WTC11 (cell line): ENCODE data around the gene PTPRG. TPM values are rescaled to one million over a fixed set of nuclear protein-coding genes. Genes with fewer than 3 reads are reported as not detected.
"Not testable (repeated sequence)": the region's sequence is repeated elsewhere in the genome, so short reads cannot be mapped to it uniquely, and the experiment has no call there.

Experiments
- ATAC-seq: fragments of 200-7000 bp; cut with Tn5 transposase; 2 replicates; pipeline ENCODE4 v1.10.0; 2021; ENCODE audit warnings: mild to moderate bottlenecking, moderate library complexity
- CTCF ChIA-PET: fragments of 300-600 bp; sonication (Branson Sonifier 250); formaldehyde crosslinking; loops from one replicate; lab custom pipeline; 2021; ENCODE audit warnings: antibody characterized with exemption; lab: Charles Lee
- POLR2A ChIA-PET: fragments of 350-600 bp; sonication (Branson Sonifier 250); formaldehyde crosslinking; loops from one replicate; lab custom pipeline; 2021; ENCODE audit warnings: antibody characterized with exemption; lab: Charles Lee
- DNase-seq: peaks from one replicate; pipeline ENCODE4 v3.0.0; 2021; ENCODE audit warnings: low spot score
- H3K27ac Mint-ChIP-seq: 2 replicates; pipeline ENCODE4 v1.8.0; 2021; ENCODE audit warnings: mixed read lengths
- H3K27me3 Mint-ChIP-seq: 2 replicates; pipeline ENCODE4 v1.8.0; 2021; ENCODE audit warnings: low read depth, mild to moderate bottlenecking, moderate library complexity, mixed read lengths
- H3K36me3 Mint-ChIP-seq: 2 replicates; pipeline ENCODE4 v1.8.0; 2021; ENCODE audit warnings: mixed read lengths
- H3K4me1 Mint-ChIP-seq: 2 replicates; pipeline ENCODE4 v1.8.0; 2022; ENCODE audit warnings: mixed read lengths
- H3K4me3 Mint-ChIP-seq: 2 replicates; pipeline ENCODE4 v1.8.0; 2021; ENCODE audit warnings: mild to moderate bottlenecking, moderate library complexity, mixed read lengths
- H3K9me3 Mint-ChIP-seq: 2 replicates; pipeline ENCODE4 v1.8.0; 2021; ENCODE audit warnings: mixed read lengths
- CREB1 ChIP-seq: sonication (generic); formaldehyde crosslinking; IDR thresholded peaks from 2 replicates; pipeline ENCODE4 v1.8.0; 2023; ENCODE audit warnings: mild to moderate bottlenecking, missing genetic modification reagents
- GTF2I ChIP-seq: fragments of 250-450 bp; sonication (Bioruptor Pico); conservative IDR thresholded peaks from 2 replicates; pipeline ENCODE4 v1.4.0; 2021; ENCODE audit warnings: mild to moderate bottlenecking
- IRF2 ChIP-seq: sonication (generic); formaldehyde crosslinking; IDR thresholded peaks from 2 replicates; pipeline ENCODE4 v1.8.0; 2022; ENCODE audit warnings: low read depth, missing genetic modification reagents, borderline replicate concordance
- JUN ChIP-seq: sonication (generic); formaldehyde crosslinking; IDR thresholded peaks from 2 replicates; pipeline ENCODE4 v1.8.0; 2023; ENCODE audit warnings: mild to moderate bottlenecking, missing genetic modification reagents
- PRRX2 ChIP-seq: fragments of 250-450 bp; sonication (Bioruptor Pico); IDR thresholded peaks from 2 replicates; pipeline ENCODE4 v1.8.0; 2021; ENCODE audit warnings: mild to moderate bottlenecking
- RORB ChIP-seq: fragments of 250-450 bp; sonication (Bioruptor Pico); IDR thresholded peaks from 2 replicates; pipeline ENCODE4 v1.9.0; 2021; ENCODE audit warnings: mild to moderate bottlenecking
- SMAD3 ChIP-seq: sonication (generic); formaldehyde crosslinking; IDR thresholded peaks from 2 replicates; pipeline ENCODE4 v1.8.0; 2022; ENCODE audit warnings: missing genetic modification reagents, mild to moderate bottlenecking, borderline replicate concordance
- SMAD4 ChIP-seq: sonication (generic); formaldehyde crosslinking; IDR thresholded peaks from 2 replicates; pipeline ENCODE4 v1.8.0; 2022; ENCODE audit warnings: mild to moderate bottlenecking, missing genetic modification reagents
- SP1 ChIP-seq: sonication (generic); formaldehyde crosslinking; conservative IDR thresholded peaks from 2 replicates; pipeline ENCODE4 v1.8.1; 2022; ENCODE audit warnings: missing genetic modification reagents
- TP53 ChIP-seq: sonication (generic); formaldehyde crosslinking; IDR thresholded peaks from 2 replicates; pipeline ENCODE4 v1.8.1; 2023; ENCODE audit warnings: mild to moderate bottlenecking, missing genetic modification reagents
- ZNF219 ChIP-seq: sonication (generic); formaldehyde crosslinking; IDR thresholded peaks from 2 replicates; pipeline ENCODE4 v1.8.0; 2023; ENCODE audit warnings: missing genetic modification reagents, mild to moderate bottlenecking, borderline replicate concordance
- ZNF232 ChIP-seq: sonication (generic); formaldehyde crosslinking; IDR thresholded peaks from 2 replicates; pipeline ENCODE4 v1.8.0; 2022; ENCODE audit warnings: mild to moderate bottlenecking, missing genetic modification reagents
- ZNF671 ChIP-seq: fragments of 250-450 bp; sonication (Bioruptor Pico); IDR thresholded peaks from 2 replicates; pipeline ENCODE4 v1.8.0; 2021; ENCODE audit warnings: mild to moderate bottlenecking
- total RNA-seq: library from RNA; stranded (reverse); gene quantifications from 3 replicates; pipeline ENCODE4 v1.2.3, GENCODE V29; 2021
- TF ChIP-seq, protein P1 (sequence below): sonication (generic); formaldehyde crosslinking; IDR thresholded peaks from 2 replicates; pipeline ENCODE4 v1.8.1; 2023; ENCODE audit warnings: mild to moderate bottlenecking, moderate library complexity, missing genetic modification reagents
- TF ChIP-seq, protein P2 (sequence below): sonication (generic); formaldehyde crosslinking; IDR thresholded peaks from 2 replicates; pipeline ENCODE4 v1.8.0; 2022; ENCODE audit warnings: missing genetic modification reagents
- TF ChIP-seq, protein P3 (sequence below): fragments of 250-450 bp; sonication (Bioruptor Pico); IDR thresholded peaks from 2 replicates; pipeline ENCODE4 v2.1.2; 2022; ENCODE audit warnings: mild to moderate bottlenecking, moderate library complexity
- TF ChIP-seq, protein P4 (sequence below): sonication (generic); formaldehyde crosslinking; IDR thresholded peaks from 2 replicates; pipeline ENCODE4 v1.8.1; 2023; ENCODE audit warnings: mild to moderate bottlenecking, missing genetic modification reagents, moderate library complexity
- TF ChIP-seq, protein P5 (sequence below): sonication (generic); formaldehyde crosslinking; IDR thresholded peaks from 2 replicates; pipeline ENCODE4 v1.8.1; 2023; ENCODE audit warnings: mild to moderate bottlenecking, missing genetic modification reagents
- TF ChIP-seq, protein P6 (sequence below): sonication (generic); formaldehyde crosslinking; conservative IDR thresholded peaks from 2 replicates; pipeline ENCODE4 v1.8.1; 2022; ENCODE audit warnings: mild to moderate bottlenecking, missing genetic modification reagents
- TF ChIP-seq, protein P7 (sequence below): fragments of 200-600 bp; IDR thresholded peaks from 2 replicates; pipeline ENCODE4 v1.8.0; 2022; ENCODE audit warnings: antibody characterized with exemption

The PTPRG gene
- total RNA-seq, 1 experiment from 2014 or later = 106 TPM

DNA sequence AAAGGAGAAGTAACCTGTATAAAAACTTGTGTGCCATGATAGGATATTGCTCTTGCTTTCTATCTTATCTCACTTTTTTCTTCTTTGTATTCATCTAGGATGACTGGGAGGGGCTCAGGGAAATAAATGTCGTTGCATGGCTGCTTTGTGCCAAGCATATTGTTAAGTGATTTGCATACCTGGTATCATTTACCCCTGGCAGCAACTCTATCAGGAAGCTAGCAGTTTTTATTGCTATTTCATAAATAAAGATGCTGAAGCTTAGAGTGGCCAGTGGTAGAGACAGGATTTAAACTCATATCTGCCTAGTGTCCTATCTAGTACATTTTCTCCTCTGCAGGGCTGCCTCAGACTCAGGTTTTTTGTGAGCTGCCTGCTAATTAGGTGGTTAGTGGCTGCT, 253.3 kb downstream of the PTPRG start (continued):
- TF ChIP-seq, protein P1, sequence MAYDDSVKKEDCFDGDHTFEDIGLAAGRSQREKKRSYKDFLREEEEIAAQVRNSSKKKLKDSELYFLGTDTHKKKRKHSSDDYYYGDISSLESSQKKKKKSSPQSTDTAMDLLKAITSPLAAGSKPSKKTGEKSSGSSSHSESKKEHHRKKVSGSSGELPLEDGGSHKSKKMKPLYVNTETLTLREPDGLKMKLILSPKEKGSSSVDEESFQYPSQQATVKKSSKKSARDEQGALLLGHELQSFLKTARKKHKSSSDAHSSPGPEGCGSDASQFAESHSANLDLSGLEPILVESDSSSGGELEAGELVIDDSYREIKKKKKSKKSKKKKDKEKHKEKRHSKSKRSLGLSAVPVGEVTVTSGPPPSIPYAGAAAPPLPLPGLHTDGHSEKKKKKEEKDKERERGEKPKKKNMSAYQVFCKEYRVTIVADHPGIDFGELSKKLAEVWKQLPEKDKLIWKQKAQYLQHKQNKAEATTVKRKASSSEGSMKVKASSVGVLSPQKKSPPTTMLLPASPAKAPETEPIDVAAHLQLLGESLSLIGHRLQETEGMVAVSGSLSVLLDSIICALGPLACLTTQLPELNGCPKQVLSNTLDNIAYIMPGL (CRISPR knock-in tag) = no peak
- TF ChIP-seq SMAD4 = no peak
- TF ChIP-seq, all 79 proteins: peak for 0

DNA sequence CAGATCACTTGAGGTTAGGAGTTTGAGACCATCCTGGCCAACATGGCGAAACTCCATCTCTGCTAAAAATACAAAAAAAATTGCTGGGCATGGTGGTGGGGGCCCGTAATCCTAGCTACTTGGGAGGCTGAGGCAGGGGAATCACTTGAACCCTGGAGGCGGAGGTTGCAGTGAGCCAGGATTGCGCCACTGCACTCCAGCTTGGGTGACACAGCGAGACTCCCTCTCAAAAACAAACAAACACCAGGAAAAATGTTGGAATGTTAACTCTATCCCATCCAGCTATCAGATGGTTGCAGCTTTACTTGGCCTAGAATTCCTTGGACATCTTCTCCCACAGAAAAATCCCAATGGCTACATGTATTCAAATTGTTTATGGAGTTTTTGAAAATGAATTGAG, 254.9 kb downstream of the PTPRG start:
- POLR2A ChIA-PET, DNase-seq, H3K27me3 Mint-ChIP-seq, H3K4me3 Mint-ChIP-seq, ATAC-seq, H3K27ac Mint-ChIP-seq, H3K36me3 Mint-ChIP-seq, CTCF ChIA-PET, H3K9me3 Mint-ChIP-seq: not testable (repeated sequence)
- H3K4me1 Mint-ChIP-seq = peaks cover 48% of the 10 kb centered on the region

DNA sequence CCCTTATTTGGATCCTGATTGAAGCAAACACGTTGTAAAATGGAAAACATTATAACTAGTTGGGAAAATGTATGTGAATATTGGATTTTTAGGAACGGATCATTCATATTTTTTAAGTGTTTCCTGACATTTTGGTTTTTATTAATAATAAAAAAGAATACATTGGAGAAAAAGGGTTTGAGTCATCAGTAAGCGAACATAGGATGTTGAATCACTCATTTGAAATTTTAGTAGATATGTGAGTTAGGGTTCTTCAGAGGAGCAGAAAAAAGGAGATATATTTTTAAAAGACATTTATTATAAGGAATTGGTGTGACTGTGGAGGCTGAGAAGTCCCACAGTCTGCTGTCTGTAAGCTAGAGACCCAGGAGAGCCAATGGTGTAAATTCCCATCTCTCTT, 258.5 kb downstream of the PTPRG start:
- Mint-ChIP-seq H3K27ac (no peak overlapping the region), H3K4me3 (no peak overlapping the region), H3K4me1 (peaks cover 40% of the 10 kb centered on the region), H3K27me3 (no peaks in the 10 kb centered on the region), H3K9me3 (peaks cover 6% of the 10 kb centered on the region), H3K36me3 (peaks cover 11% of the 10 kb centered on the region)
- ChIA-PET POLR2A (no interaction called here), CTCF (no interaction called here)
- TF ChIP-seq TP53 (CRISPR knock-in tag) (no peak), CREB1 (CRISPR knock-in tag) (no peak), RORB (no peak), SMAD3 (no peak), PRRX2 (no peak), ZNF219 (no peak), JUN (no peak), ZNF232 (CRISPR knock-in tag) (no peak), ZNF671 (CRISPR knock-in tag) (no peak), SP1 (CRISPR knock-in tag) (no peak), IRF2 (CRISPR knock-in tag) (no peak), GTF2I (CRISPR knock-in tag) (no peak)
- TF ChIP-seq, protein P2, sequence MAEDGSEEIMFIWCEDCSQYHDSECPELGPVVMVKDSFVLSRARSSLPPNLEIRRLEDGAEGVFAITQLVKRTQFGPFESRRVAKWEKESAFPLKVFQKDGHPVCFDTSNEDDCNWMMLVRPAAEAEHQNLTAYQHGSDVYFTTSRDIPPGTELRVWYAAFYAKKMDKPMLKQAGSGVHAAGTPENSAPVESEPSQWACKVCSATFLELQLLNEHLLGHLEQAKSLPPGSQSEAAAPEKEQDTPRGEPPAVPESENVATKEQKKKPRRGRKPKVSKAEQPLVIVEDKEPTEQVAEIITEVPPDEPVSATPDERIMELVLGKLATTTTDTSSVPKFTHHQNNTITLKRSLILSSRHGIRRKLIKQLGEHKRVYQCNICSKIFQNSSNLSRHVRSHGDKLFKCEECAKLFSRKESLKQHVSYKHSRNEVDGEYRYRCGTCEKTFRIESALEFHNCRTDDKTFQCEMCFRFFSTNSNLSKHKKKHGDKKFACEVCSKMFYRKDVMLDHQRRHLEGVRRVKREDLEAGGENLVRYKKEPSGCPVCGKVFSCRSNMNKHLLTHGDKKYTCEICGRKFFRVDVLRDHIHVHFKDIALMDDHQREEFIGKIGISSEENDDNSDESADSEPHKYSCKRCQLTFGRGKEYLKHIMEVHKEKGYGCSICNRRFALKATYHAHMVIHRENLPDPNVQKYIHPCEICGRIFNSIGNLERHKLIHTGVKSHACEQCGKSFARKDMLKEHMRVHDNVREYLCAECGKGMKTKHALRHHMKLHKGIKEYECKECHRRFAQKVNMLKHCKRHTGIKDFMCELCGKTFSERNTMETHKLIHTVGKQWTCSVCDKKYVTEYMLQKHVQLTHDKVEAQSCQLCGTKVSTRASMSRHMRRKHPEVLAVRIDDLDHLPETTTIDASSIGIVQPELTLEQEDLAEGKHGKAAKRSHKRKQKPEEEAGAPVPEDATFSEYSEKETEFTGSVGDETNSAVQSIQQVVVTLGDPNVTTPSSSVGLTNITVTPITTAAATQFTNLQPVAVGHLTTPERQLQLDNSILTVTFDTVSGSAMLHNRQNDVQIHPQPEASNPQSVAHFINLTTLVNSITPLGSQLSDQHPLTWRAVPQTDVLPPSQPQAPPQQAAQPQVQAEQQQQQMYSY (CRISPR knock-in tag) = no peak
- TF ChIP-seq, protein P3, sequence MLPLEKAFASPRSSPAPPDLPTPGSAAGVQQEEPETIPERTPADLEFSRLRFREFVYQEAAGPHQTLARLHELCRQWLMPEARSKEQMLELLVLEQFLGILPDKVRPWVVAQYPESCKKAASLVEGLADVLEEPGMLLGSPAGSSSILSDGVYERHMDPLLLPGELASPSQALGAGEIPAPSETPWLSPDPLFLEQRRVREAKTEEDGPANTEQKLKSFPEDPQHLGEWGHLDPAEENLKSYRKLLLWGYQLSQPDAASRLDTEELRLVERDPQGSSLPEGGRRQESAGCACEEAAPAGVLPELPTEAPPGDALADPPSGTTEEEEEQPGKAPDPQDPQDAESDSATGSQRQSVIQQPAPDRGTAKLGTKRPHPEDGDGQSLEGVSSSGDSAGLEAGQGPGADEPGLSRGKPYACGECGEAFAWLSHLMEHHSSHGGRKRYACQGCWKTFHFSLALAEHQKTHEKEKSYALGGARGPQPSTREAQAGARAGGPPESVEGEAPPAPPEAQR = no peak
- TF ChIP-seq, protein P4, sequence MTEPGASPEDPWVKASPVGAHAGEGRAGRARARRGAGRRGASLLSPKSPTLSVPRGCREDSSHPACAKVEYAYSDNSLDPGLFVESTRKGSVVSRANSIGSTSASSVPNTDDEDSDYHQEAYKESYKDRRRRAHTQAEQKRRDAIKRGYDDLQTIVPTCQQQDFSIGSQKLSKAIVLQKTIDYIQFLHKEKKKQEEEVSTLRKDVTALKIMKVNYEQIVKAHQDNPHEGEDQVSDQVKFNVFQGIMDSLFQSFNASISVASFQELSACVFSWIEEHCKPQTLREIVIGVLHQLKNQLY (CRISPR knock-in tag) = no peak
- TF ChIP-seq, protein P5, sequence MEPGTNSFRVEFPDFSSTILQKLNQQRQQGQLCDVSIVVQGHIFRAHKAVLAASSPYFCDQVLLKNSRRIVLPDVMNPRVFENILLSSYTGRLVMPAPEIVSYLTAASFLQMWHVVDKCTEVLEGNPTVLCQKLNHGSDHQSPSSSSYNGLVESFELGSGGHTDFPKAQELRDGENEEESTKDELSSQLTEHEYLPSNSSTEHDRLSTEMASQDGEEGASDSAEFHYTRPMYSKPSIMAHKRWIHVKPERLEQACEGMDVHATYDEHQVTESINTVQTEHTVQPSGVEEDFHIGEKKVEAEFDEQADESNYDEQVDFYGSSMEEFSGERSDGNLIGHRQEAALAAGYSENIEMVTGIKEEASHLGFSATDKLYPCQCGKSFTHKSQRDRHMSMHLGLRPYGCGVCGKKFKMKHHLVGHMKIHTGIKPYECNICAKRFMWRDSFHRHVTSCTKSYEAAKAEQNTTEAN (CRISPR knock-in tag) = no peak
- TF ChIP-seq, protein P1 (CRISPR knock-in tag) = no peak
- TF ChIP-seq, protein P6, sequence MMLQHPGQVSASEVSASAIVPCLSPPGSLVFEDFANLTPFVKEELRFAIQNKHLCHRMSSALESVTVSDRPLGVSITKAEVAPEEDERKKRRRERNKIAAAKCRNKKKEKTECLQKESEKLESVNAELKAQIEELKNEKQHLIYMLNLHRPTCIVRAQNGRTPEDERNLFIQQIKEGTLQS (CRISPR knock-in tag) = no peak
- TF ChIP-seq, protein P7, sequence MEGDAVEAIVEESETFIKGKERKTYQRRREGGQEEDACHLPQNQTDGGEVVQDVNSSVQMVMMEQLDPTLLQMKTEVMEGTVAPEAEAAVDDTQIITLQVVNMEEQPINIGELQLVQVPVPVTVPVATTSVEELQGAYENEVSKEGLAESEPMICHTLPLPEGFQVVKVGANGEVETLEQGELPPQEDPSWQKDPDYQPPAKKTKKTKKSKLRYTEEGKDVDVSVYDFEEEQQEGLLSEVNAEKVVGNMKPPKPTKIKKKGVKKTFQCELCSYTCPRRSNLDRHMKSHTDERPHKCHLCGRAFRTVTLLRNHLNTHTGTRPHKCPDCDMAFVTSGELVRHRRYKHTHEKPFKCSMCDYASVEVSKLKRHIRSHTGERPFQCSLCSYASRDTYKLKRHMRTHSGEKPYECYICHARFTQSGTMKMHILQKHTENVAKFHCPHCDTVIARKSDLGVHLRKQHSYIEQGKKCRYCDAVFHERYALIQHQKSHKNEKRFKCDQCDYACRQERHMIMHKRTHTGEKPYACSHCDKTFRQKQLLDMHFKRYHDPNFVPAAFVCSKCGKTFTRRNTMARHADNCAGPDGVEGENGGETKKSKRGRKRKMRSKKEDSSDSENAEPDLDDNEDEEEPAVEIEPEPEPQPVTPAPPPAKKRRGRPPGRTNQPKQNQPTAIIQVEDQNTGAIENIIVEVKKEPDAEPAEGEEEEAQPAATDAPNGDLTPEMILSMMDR = no peak
- DNase-seq = no peak
- no peak for ATAC-seq
